Lower lobe of right lung (tissue), 2 donors: ENCODE results near the gene SMAD6. TPM values are rescaled to one million over a fixed set of nuclear protein-coding genes. Genes with fewer than 3 reads are reported as not detected.

Experiments used
- ATAC-seq, 2 donors: fragments of 200-7000 bp; cut with Tn5 transposase; one replicate each; pipeline ENCODE4 v1.9.1; 2020 to 2022; ENCODE audit warnings: mild to moderate bottlenecking in 2 of 2, moderate library complexity in 2 of 2
- DNase-seq: peaks from one replicate; pipeline ENCODE4 v3.0.0-alpha.2; 2020
- H3K27ac ChIP-seq: fragments of 200-600 bp; one replicate; pipeline ENCODE4 v1.8.0; 2022
- H3K27me3 ChIP-seq: fragments of 200-600 bp; one replicate; pipeline ENCODE4 v1.8.0; 2022; ENCODE audit warnings: low read depth
- H3K36me3 ChIP-seq: fragments of 200-600 bp; one replicate; pipeline ENCODE4 v1.8.0; 2022; ENCODE audit warnings: mild to moderate bottlenecking
- H3K4me1 ChIP-seq: fragments of 200-600 bp; one replicate; pipeline ENCODE4 v1.8.0; 2022
- H3K4me3 ChIP-seq: fragments of 200-600 bp; one replicate; pipeline ENCODE4 v1.8.0; 2022; ENCODE audit warnings: mild to moderate bottlenecking
- H3K9me3 ChIP-seq: fragments of 200-600 bp; one replicate; pipeline ENCODE4 v1.8.0; 2022
- intact Hi-C: fragments of 100-400 bp; cut with DNase I; formaldehyde crosslinking; loops from one replicate; pipeline ENCODE4 v1.11.0; 2022
- total RNA-seq: library from RNA; stranded (reverse); fragmentation: NEBNext Ultra II Directional; extraction: Animal tissue kit (Norgen Biotek cat#: 25700); gene quantifications from one replicate; pipeline ENCODE4 v1.2.1, GENCODE V29; 2021
- TF ChIP-seq, protein P1 (sequence below): fragments of 200-600 bp; IDR thresholded peaks from one replicate; pipeline ENCODE4 v1.8.0; 2022; ENCODE audit warnings: antibody characterized with exemption, mild to moderate bottlenecking
- donor health status: DM: no; HTN: yes; CAD: no; lungs with severe emphysema.

SMAD6 gene
- total RNA-seq, 1 donor from 2014 or later, result 159 TPM

DNA sequence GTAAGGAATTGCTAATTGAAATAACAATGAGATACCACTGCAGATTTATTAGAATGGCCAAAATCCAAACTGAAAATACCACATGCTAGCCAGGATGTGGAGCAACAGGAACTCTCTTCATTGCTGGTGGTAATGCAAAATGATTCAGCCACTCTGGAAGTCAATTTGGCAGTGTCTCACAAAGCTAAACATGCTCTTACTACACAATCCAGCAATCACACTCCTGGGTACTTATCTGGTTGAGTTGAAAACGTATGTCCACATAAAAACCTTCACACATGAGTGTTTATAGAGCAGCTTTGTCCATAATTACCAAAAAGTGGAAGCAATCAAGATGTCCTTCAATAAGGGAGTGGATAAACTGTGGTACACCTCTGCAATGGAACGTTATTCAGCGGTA lies 113.3 kb downstream of the SMAD6 start:
- H3K4me1 ChIP-seq, result peaks cover 6% of the 10 kb centered on the region
- intact Hi-C loops, result no loop called here
- no peak for DNase-seq
- H3K4me3 ChIP-seq, result no peak overlapping the region
- H3K36me3 ChIP-seq, result no peaks in the 10 kb centered on the region
- H3K27ac ChIP-seq, result no peak overlapping the region
- TF ChIP-seq, protein P1, sequence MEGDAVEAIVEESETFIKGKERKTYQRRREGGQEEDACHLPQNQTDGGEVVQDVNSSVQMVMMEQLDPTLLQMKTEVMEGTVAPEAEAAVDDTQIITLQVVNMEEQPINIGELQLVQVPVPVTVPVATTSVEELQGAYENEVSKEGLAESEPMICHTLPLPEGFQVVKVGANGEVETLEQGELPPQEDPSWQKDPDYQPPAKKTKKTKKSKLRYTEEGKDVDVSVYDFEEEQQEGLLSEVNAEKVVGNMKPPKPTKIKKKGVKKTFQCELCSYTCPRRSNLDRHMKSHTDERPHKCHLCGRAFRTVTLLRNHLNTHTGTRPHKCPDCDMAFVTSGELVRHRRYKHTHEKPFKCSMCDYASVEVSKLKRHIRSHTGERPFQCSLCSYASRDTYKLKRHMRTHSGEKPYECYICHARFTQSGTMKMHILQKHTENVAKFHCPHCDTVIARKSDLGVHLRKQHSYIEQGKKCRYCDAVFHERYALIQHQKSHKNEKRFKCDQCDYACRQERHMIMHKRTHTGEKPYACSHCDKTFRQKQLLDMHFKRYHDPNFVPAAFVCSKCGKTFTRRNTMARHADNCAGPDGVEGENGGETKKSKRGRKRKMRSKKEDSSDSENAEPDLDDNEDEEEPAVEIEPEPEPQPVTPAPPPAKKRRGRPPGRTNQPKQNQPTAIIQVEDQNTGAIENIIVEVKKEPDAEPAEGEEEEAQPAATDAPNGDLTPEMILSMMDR, result no peak
- no peaks in the 10 kb centered on the region for H3K27me3 ChIP-seq
- H3K9me3 ChIP-seq, result no peaks in the 10 kb centered on the region
- peak; percentile 81 to 88 for ATAC-seq

DNA sequence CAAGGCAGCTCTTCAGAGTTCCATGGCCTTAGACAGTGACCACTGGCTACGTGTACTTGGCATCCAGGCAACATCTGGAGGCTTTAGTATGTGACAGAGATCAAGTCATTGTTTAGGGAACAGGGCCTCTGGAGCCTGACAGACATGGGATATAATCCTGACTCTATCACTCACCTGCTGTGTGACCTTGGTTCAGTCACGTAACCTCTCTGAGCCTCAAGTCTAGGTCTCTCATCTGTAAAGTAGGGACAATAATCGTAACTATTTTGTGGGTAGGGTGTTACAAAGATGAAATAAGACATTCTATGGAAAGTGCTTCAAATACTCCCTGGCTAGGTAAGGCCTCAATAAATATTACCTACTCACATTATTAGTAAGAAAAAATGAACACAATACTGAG lies 114.2 kb downstream of the SMAD6 start:
- Histone ChIP-seq H3K36me3 (no peaks in the 10 kb centered on the region), H3K27me3 (no peaks in the 10 kb centered on the region), H3K27ac (no peak overlapping the region), H3K4me3 (no peak overlapping the region), H3K4me1 (peaks cover 6% of the 10 kb centered on the region), H3K9me3 (no peaks in the 10 kb centered on the region)
- intact Hi-C loops, result no loop called here
- ATAC-seq, result no peak
- no peak for DNase-seq
- TF ChIP-seq, protein P1, result no peak

DNA sequence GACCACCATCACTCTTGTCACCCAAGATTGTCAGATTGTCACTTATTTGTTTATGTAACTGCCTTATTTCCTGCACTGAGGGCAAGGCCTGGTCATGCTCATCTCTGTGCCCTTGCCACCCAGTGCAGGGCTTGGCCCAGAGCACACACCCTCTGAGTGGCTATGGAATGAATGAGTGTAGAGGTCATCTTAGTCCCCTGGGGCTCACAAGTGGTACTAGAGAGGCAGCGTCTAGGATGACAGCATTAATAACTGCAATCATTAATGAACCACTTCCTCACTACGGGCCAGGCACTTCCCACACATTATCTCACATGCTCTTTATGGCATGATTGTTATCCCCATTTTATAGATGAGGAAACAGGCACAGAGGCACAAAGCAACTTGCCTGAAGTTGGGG lies 117.0 kb downstream of the SMAD6 start:
- H3K4me1 ChIP-seq, result peaks cover 6% of the 10 kb centered on the region
- ATAC-seq (peak; percentile 68 to 93), DNase-seq (no peak)
- H3K27me3 ChIP-seq, result no peaks in the 10 kb centered on the region
- intact Hi-C loops, result no loop called here
- H3K4me3 ChIP-seq, result no peak overlapping the region
- H3K9me3 ChIP-seq, result no peaks in the 10 kb centered on the region
- TF ChIP-seq, protein P1, result no peak
- no peak overlapping the region for H3K27ac ChIP-seq
- no peaks in the 10 kb centered on the region for H3K36me3 ChIP-seq

DNA sequence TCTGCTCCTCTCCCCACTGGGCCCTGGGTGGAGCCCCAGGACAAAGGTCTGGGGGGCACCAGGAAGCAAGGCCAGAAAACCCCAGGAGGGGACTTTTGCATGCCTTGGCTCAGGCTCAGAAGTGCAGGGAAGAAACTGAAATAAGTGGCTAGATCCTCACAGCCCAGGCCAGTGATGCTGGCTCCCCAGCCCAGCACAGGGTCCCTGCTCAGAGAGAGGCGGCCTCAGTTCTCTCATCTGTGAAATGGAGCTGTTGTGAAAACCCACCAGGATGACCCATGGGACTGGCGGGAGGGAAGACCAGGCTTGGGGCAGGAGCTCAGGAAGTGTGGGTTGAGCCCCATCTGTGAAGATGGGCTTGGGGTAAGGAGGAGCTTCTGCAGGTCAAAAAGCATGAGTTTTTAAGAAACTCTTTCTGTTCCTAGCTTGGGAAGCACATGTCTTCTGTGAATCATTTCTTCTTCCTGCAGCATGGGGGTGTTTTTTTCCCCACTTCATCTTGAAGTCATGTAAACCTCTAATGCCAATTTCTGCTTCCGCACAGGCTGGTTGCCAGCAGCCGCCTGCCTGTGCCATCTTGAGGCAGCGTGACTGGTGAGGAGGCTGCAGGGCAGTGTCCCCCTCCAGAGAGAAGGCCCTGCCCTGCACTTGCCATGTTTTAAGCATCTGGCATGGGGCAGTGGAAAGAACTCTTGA lies 118.6 kb downstream of the SMAD6 start:
- H3K27me3 ChIP-seq, result no peaks in the 10 kb centered on the region
- no peaks in the 10 kb centered on the region for H3K9me3 ChIP-seq
- no peak overlapping the region for H3K27ac ChIP-seq
- TF ChIP-seq, protein P1, result no peak
- H3K36me3 ChIP-seq, result no peaks in the 10 kb centered on the region
- peaks cover 6% of the 10 kb centered on the region for H3K4me1 ChIP-seq
- DNase-seq (no peak), ATAC-seq (no peak)
- H3K4me3 ChIP-seq, result no peak overlapping the region
- intact Hi-C loops, result no loop called here

GRCh38 chr15:66821307-66821706 lies 119.3 kb downstream of the SMAD6 start:
- Histone ChIP-seq H3K4me3 (no peak overlapping the region), H3K4me1 (peaks cover 6% of the 10 kb centered on the region), H3K27ac (no peak overlapping the region), H3K27me3 (no peaks in the 10 kb centered on the region), H3K9me3 (no peaks in the 10 kb centered on the region), H3K36me3 (no peaks in the 10 kb centered on the region)
- intact Hi-C loops, result no loop called here
- no peak for DNase-seq
- TF ChIP-seq, protein P1, result no peak
- ATAC-seq, result no peak
